Ascending aorta (tissue), 2 donors: ENCODE data around the gene GNAQ. TPM values are rescaled to one million over a fixed set of nuclear protein-coding genes. Genes with fewer than 3 reads are reported as not detected.

Experiments used
- DNase-seq, 2 donors: peaks; one replicate each; pipeline ENCODE4 v3.0.0-alpha.2; 2019; ENCODE audit warnings: low spot score in 2 of 2
- H3K27ac ChIP-seq, 2 donors: fragments of 200-600 bp; sonication (generic); one replicate each; pipeline ENCODE4 v1.5.1; 2016 to 2017; ENCODE audit warnings: mild to moderate bottlenecking in 1 of 2
- H3K27me3 ChIP-seq: fragments of 200-600 bp; sonication (generic); one replicate; pipeline ENCODE4 v1.5.1; 2017
- H3K36me3 ChIP-seq, 2 donors: fragments of 200-600 bp; sonication (generic); one replicate each; pipeline ENCODE4 v1.5.1; 2016
- H3K4me1 ChIP-seq, 2 donors: fragments of 200-600 bp; sonication (generic); one replicate each; pipeline ENCODE4 v1.5.1; 2016 to 2017; ENCODE audit warnings: mild to moderate bottlenecking in 1 of 2
- H3K4me3 ChIP-seq, 2 donors: fragments of 200-600 bp; sonication (generic); one replicate each; pipeline ENCODE4 v1.5.1; 2016 to 2017; ENCODE audit warnings: mild to moderate bottlenecking in 1 of 2
- H3K9me3 ChIP-seq, 2 donors: fragments of 200-600 bp; sonication (generic); one replicate each; pipeline ENCODE4 v1.5.1; 2016
- CTCF ChIP-seq, 3 experiments: fragments of 200-600 bp in 2 of 3; fragments of 450-650 bp in 1 of 3; sonication (generic) in 2 of 3; IDR thresholded peaks; one replicate each; pipeline ENCODE4 v1.5.1; 2016 to 2019; ENCODE audit warnings: antibody characterized with exemption in 3 of 3, mild to moderate bottlenecking in 1 of 3, moderate library complexity in 1 of 3
- intact Hi-C: fragments of 100-400 bp; cut with DNase I; formaldehyde crosslinking; loops from one replicate; pipeline ENCODE4 v1.15.1; 2023
- total RNA-seq: library from RNA; depleted of rRNA; stranded (reverse); fragments of >200 nt; gene quantifications from one replicate; pipeline ENCODE4 v1.1.0, GENCODE V29; 2016

The GNAQ gene
- total RNA-seq, 1 donor from 2014 or later: 29.2 TPM

- Histone ChIP-seq H3K4me1 (peaks cover 0 to 12% of the 10 kb centered on the region in 2 donors), H3K36me3 (no peaks in the 10 kb centered on the region), H3K27me3 (no peaks in the 10 kb centered on the region), H3K4me3 (no peak overlapping the region), H3K27ac (no peak overlapping the region), H3K9me3 (no peaks in the 10 kb centered on the region)
- intact Hi-C loops: no loop called here
- no peak for DNase-seq
- TF ChIP-seq CTCF (IDR thresholded peaks at IDR 0.05): no peak
Measured at GRCh38 chr9:78015241-78015640, 16.4 kb downstream of the GNAQ start.

- no peaks in the 10 kb centered on the region for H3K9me3 ChIP-seq
- intact Hi-C loops: no loop called here
- no peaks in the 10 kb centered on the region for H3K36me3 ChIP-seq
- no peak overlapping the region for H3K4me3 ChIP-seq
- H3K4me1 ChIP-seq: peaks cover 0 to 11% of the 10 kb centered on the region in 2 donors
- H3K27me3 ChIP-seq: no peaks in the 10 kb centered on the region
- no peak overlapping the region for H3K27ac ChIP-seq
- DNase-seq: no peak
- no peak for TF ChIP-seq CTCF (IDR thresholded peaks at IDR 0.05)
Measured at GRCh38 chr9:78014776-78015175, 16.8 kb downstream of the GNAQ start.

- Histone ChIP-seq H3K9me3 (no peaks in the 10 kb centered on the region), H3K27me3 (no peaks in the 10 kb centered on the region), H3K4me1 (peaks cover 0 to 15% of the 10 kb centered on the region in 2 donors), H3K27ac (no peak overlapping the region), H3K36me3 (no peaks in the 10 kb centered on the region), H3K4me3 (no peak overlapping the region)
- DNase-seq: no peak
- intact Hi-C loops: no loop called here
- TF ChIP-seq CTCF (IDR thresholded peaks at IDR 0.05): no peak
Measured at GRCh38 chr9:78013934-78014333, 17.7 kb downstream of the GNAQ start.

- H3K27ac ChIP-seq: peak overlapping the region; percentile 11 to 19
- no peaks in the 10 kb centered on the region for H3K9me3 ChIP-seq
- H3K36me3 ChIP-seq: no peaks in the 10 kb centered on the region
- H3K4me1 ChIP-seq: peaks cover 0 to 27% of the 10 kb centered on the region in 2 donors
- H3K4me3 ChIP-seq: peak overlapping the region in 1 of 2 donors; percentile 15
- no peak for TF ChIP-seq CTCF (IDR thresholded peaks at IDR 0.05)
- DNase-seq: no peak
- intact Hi-C loops: no loop called here
- no peaks in the 10 kb centered on the region for H3K27me3 ChIP-seq
Measured at GRCh38 chr9:78011049-78011448, 20.6 kb downstream of the GNAQ start.

- Histone ChIP-seq H3K27me3 (no peaks in the 10 kb centered on the region), H3K9me3 (no peaks in the 10 kb centered on the region), H3K4me3 (no peak overlapping the region), H3K36me3 (no peaks in the 10 kb centered on the region), H3K4me1 (peaks cover 0 to 27% of the 10 kb centered on the region in 2 donors), H3K27ac (peak overlapping the region in 1 of 2 donors; percentile 19)
- intact Hi-C loops: no loop called here
- DNase-seq: no peak
- TF ChIP-seq CTCF (IDR thresholded peaks at IDR 0.05): no peak
Measured at GRCh38 chr9:78010445-78010844, 21.2 kb downstream of the GNAQ start.

GRCh38 chr9:78009186-78009585 lies 22.4 kb downstream of the GNAQ start:
- intact Hi-C loops: no loop called here
- Histone ChIP-seq H3K36me3 (no peaks in the 10 kb centered on the region), H3K27ac (no peak overlapping the region), H3K4me1 (peaks cover 0 to 27% of the 10 kb centered on the region in 2 donors), H3K4me3 (no peak overlapping the region), H3K9me3 (no peaks in the 10 kb centered on the region), H3K27me3 (no peaks in the 10 kb centered on the region)
- TF ChIP-seq CTCF (IDR thresholded peaks at IDR 0.05): no peak
- no peak for DNase-seq
